GM19328 (cell line): ENCODE measurements around the gene SMAD3.

Experiments used
- ATAC-seq: cut with Tn5 transposase; IDR thresholded peaks from one replicate; pipeline ENCODE4 v1.9.1; 2021; ENCODE audit warnings: mild to moderate bottlenecking, moderate library complexity; ENCODE audit not compliant: unreplicated experiment

The SMAD3 gene

GRCh38 chr15:67035886-67036285, 29.5 kb upstream of the SMAD3 start:
- ATAC-seq, result no peak

GRCh38 chr15:67036775-67037555, 28.4 kb upstream of the SMAD3 start:
- no peak for ATAC-seq

GRCh38 chr15:67037694-67038093, 27.7 kb upstream of the SMAD3 start:
- ATAC-seq, result no peak

GRCh38 chr15:67038736-67039135, 26.7 kb upstream of the SMAD3 start:
- ATAC-seq, result no peak

GRCh38 chr15:67039384-67040075, 25.9 kb upstream of the SMAD3 start:
- no peak for ATAC-seq

GRCh38 chr15:67040277-67040676, 25.1 kb upstream of the SMAD3 start:
- ATAC-seq, result no peak

GRCh38 chr15:67042551-67043142, 22.8 kb upstream of the SMAD3 start:
- ATAC-seq, result no peak

- ATAC-seq, result no peak
Observed at GRCh38 chr15:67043939-67044771, 21.2 kb upstream of the SMAD3 start.

- ATAC-seq, result no peak
Observed at GRCh38 chr15:67047149-67047661, 18.2 kb upstream of the SMAD3 start.

- no peak for ATAC-seq
Observed at GRCh38 chr15:67048281-67049279, 16.8 kb upstream of the SMAD3 start.

GRCh38 chr15:67049351-67050044, 15.9 kb upstream of the SMAD3 start:
- ATAC-seq, result no peak

GRCh38 chr15:67050062-67050461, 15.3 kb upstream of the SMAD3 start:
- ATAC-seq, result no peak

- ATAC-seq, result no peak
Observed at GRCh38 chr15:67050522-67051087, 14.8 kb upstream of the SMAD3 start.

GRCh38 chr15:67051088-67052045, 14.0 kb upstream of the SMAD3 start:
- ATAC-seq, result no peak

- ATAC-seq, result no peak
Observed at GRCh38 chr15:67054676-67055075, 10.7 kb upstream of the SMAD3 start.

- ATAC-seq, result no peak
Observed at GRCh38 chr15:67059127-67059553, 6.3 kb upstream of the SMAD3 start.

GRCh38 chr15:67061811-67062368, 3.5 kb upstream of the SMAD3 start:
- no peak for ATAC-seq
